HUES48 (cell line): ENCODE results near the gene DEFB131A.
"Not testable (repeated sequence)": the region's sequence is repeated elsewhere in the genome, so short reads cannot be mapped to it uniquely, and the experiment has no call there.

ENCODE experiments used
- H3K27ac ChIP-seq: one replicate; pipeline ENCODE4 v1.7.0; 2013; ENCODE audit warnings: low read depth, low read length, inconsistent platforms
- H3K27me3 ChIP-seq: 2 replicates; pipeline ENCODE4 v1.6.1; 2013; ENCODE audit warnings: mild to moderate bottlenecking, low read length; ENCODE audit not compliant: control insufficient read depth, insufficient read depth
- H3K36me3 ChIP-seq: 2 replicates; pipeline ENCODE4 v1.6.1; 2013; ENCODE audit warnings: low read length; ENCODE audit not compliant: control insufficient read depth, insufficient read depth
- H3K4me1 ChIP-seq: 2 replicates; pipeline ENCODE4 v1.6.1; 2013; ENCODE audit warnings: mild to moderate bottlenecking, low read length; ENCODE audit not compliant: control insufficient read depth, insufficient read depth
- H3K4me3 ChIP-seq: 2 replicates; pipeline ENCODE4 v1.5.1; 2013; ENCODE audit warnings: mild to moderate bottlenecking, low read depth, low read length
- H3K9ac ChIP-seq: 2 replicates; pipeline ENCODE4 v1.6.1; 2013; ENCODE audit warnings: mild to moderate bottlenecking, low read depth, low read length, moderate library complexity
- H3K9me3 ChIP-seq: 2 replicates; pipeline ENCODE4 v1.6.1; 2013; ENCODE audit warnings: low read length; ENCODE audit not compliant: control insufficient read depth, insufficient read depth

DEFB131A gene

GRCh38 chr4:9454284-9454683 lies 10.1 kb downstream of the DEFB131A start:
- not testable (repeated sequence) for H3K9ac ChIP-seq, H3K4me1 ChIP-seq, H3K36me3 ChIP-seq, H3K9me3 ChIP-seq, H3K4me3 ChIP-seq, H3K27ac ChIP-seq, H3K27me3 ChIP-seq

GRCh38 chr4:9455046-9455445 lies 10.8 kb downstream of the DEFB131A start:
- not testable (repeated sequence) for H3K9ac ChIP-seq, H3K27ac ChIP-seq, H3K4me1 ChIP-seq, H3K4me3 ChIP-seq, H3K27me3 ChIP-seq, H3K36me3 ChIP-seq, H3K9me3 ChIP-seq

- not testable (repeated sequence) for H3K4me3 ChIP-seq, H3K9ac ChIP-seq, H3K4me1 ChIP-seq, H3K36me3 ChIP-seq, H3K27ac ChIP-seq, H3K27me3 ChIP-seq, H3K9me3 ChIP-seq
Observed at GRCh38 chr4:9479466-9479865, 35.3 kb downstream of the DEFB131A start.

GRCh38 chr4:9480066-9480465 lies 35.9 kb downstream of the DEFB131A start:
- H3K27ac ChIP-seq, H3K4me3 ChIP-seq, H3K27me3 ChIP-seq, H3K36me3 ChIP-seq, H3K4me1 ChIP-seq, H3K9ac ChIP-seq, H3K9me3 ChIP-seq: not testable (repeated sequence)

GRCh38 chr4:9482871-9483270 lies 38.7 kb downstream of the DEFB131A start:
- not testable (repeated sequence) for H3K4me3 ChIP-seq, H3K27ac ChIP-seq, H3K27me3 ChIP-seq, H3K9ac ChIP-seq, H3K9me3 ChIP-seq, H3K36me3 ChIP-seq, H3K4me1 ChIP-seq

- H3K27ac ChIP-seq, H3K4me3 ChIP-seq, H3K4me1 ChIP-seq, H3K9me3 ChIP-seq, H3K36me3 ChIP-seq, H3K9ac ChIP-seq, H3K27me3 ChIP-seq: not testable (repeated sequence)
Observed at GRCh38 chr4:9483682-9484081, 39.5 kb downstream of the DEFB131A start.

- H3K4me1 ChIP-seq, H3K27ac ChIP-seq, H3K27me3 ChIP-seq, H3K9ac ChIP-seq, H3K36me3 ChIP-seq, H3K9me3 ChIP-seq, H3K4me3 ChIP-seq: not testable (repeated sequence)
Observed at GRCh38 chr4:9486880-9487279, 42.7 kb downstream of the DEFB131A start.

GRCh38 chr4:9488796-9489195 lies 44.6 kb downstream of the DEFB131A start:
- H3K27me3 ChIP-seq, H3K9ac ChIP-seq, H3K9me3 ChIP-seq, H3K27ac ChIP-seq, H3K4me1 ChIP-seq, H3K36me3 ChIP-seq, H3K4me3 ChIP-seq: not testable (repeated sequence)

GRCh38 chr4:9490496-9490895 lies 46.3 kb downstream of the DEFB131A start:
- H3K9ac ChIP-seq, H3K27ac ChIP-seq, H3K9me3 ChIP-seq, H3K36me3 ChIP-seq, H3K4me3 ChIP-seq, H3K27me3 ChIP-seq, H3K4me1 ChIP-seq: not testable (repeated sequence)

GRCh38 chr4:9490986-9491385 lies 46.8 kb downstream of the DEFB131A start:
- not testable (repeated sequence) for H3K9ac ChIP-seq, H3K36me3 ChIP-seq, H3K27me3 ChIP-seq, H3K9me3 ChIP-seq, H3K4me1 ChIP-seq, H3K27ac ChIP-seq, H3K4me3 ChIP-seq

GRCh38 chr4:9493589-9493988 lies 49.4 kb downstream of the DEFB131A start:
- H3K4me3 ChIP-seq, H3K9me3 ChIP-seq, H3K27ac ChIP-seq, H3K9ac ChIP-seq, H3K36me3 ChIP-seq, H3K4me1 ChIP-seq: not testable (repeated sequence)
- H3K27me3 ChIP-seq = peaks cover 10% of the 10 kb centered on the region

GRCh38 chr4:9494256-9495035 lies 50.2 kb downstream of the DEFB131A start:
- H3K9me3 ChIP-seq, H3K4me1 ChIP-seq, H3K4me3 ChIP-seq, H3K9ac ChIP-seq, H3K36me3 ChIP-seq, H3K27ac ChIP-seq: not testable (repeated sequence)
- peaks cover 10% of the 10 kb centered on the region for H3K27me3 ChIP-seq
